Measurements from ENCODE around the gene KCNG3.
A peak's percentile ranks its signal among the peaks of the same experiment; 100 is the strongest.

- TF ChIP-seq CTCF (conservative IDR thresholded peaks at IDR 0.05) (0 out of 2 replicates have a peak, but pooled peaks have one; percentile 43), EZH2 (IDR thresholded peaks at IDR 0.05; ENCODE audit: low read depth) (no peak)
Measured at GRCh38 chr2:42495234-42495581, 1.4 kb upstream of the KCNG3 start.

Data from PC-9 (cell line).